HT1080 (cell line): ENCODE data around the gene DEAF1. TPM values are rescaled to one million over a fixed set of nuclear protein-coding genes. Genes with fewer than 3 reads are reported as not detected.

ENCODE experiments used
- DNase-seq: peaks from one replicate; pipeline ENCODE4 v3.0.0-alpha.2; 2015; ENCODE audit warnings: low read depth
- total RNA-seq: library from RNA; depleted of rRNA; stranded (reverse); fragments of >200 nt; shearing (Covaris generic); gene quantifications from 2 replicates; pipeline ENCODE4 v1.2.3, GENCODE V29; 2014

DEAF1 gene
- total RNA-seq, 1 experiment from 2014 or later: 64.5 TPM

GRCh38 chr11:614623-615503 is 80.2 kb downstream of the DEAF1 start:
- DNase-seq: no peak

DNA sequence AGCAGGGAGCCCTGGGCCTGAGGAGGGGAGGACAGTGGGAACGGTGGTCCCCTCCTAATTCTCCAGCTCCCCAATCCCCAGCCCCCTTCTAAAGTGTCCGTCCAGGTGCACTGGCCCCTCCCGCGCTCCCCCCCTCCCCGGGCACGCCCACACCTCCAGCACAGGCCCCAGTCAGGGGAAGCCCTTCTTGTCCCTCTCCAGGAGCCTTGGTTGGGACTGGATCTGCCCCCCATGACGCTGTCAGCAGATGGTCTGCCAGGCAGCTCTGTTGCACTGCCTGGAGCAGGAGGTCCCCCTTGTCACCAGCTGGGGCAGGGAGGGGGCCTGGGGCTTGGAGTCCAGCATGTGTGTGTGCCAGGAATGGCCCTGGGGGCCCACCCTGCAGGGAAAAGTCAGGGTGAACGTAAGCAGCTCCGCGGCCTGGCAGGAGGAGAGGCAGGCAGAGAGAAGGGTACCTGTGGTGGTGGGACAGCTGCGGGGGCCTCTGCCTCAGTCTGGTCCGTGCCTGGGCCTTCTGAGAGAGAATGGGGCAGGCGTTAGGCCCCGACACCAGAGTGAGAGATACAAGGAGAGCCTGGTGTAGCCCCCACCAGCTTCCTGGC is 80.9 kb downstream of the DEAF1 start:
- DNase-seq: no peak

GRCh38 chr11:613369-613968 is 81.6 kb downstream of the DEAF1 start:
- no peak for DNase-seq

- no peak for DNase-seq
These were observed 82.1 kb downstream of the DEAF1 start for GRCh38 chr11:612961-613300.

- DNase-seq: no peak
These were observed 82.6 kb downstream of the DEAF1 start for GRCh38 chr11:612201-612960.

DNA sequence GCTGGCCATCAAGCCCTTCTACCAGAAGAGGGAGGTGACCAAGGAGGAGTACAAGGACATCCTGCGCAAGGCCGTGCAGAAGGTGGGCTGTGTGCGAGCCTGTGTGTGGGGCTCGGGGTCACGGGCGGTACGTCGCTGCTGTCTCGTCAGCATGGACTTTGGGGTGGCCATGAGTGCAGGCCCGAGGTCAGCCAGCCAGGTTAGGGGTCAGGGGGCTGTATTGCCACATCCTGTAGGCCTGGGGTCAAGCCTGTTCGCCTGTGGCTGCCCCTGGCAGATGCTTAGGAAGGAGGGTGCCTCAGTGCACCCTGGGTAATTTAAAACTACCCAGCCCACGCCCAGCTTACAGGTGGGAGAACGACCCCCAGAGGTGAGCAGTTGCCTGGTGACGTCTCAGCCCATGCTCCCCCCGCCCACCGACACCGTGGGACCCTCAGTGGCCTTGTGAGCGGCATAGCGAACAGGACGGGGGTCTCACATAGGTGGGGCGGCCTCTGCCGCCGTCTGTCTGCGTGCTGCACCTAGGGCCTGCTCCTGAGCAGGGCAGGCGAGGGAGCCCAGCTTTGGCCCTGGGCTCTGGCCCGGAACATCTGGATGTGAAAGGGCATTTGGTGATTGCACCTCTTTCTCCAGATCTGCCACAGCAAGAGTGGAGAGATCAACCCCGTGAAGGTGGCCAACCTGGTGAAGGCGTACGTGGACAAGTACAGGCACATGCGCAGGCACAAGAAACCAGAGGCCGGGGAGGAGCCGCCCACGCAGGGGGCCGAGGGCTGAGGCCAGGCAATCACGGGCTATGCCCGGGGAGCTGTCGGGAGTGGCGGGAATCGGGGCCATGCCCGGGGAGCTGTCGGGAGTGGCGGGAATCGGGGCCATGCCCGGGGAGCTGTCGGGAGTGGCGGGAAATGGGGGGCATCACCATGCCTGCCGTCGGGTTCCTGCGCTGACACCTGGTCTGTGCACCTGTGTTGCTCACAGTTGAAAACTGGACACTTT is 83.7 kb downstream of the DEAF1 start:
- DNase-seq: no peak

GRCh38 chr11:610146-610801 is 84.7 kb downstream of the DEAF1 start:
- no peak for DNase-seq

- no peak for DNase-seq
These were observed 85.6 kb downstream of the DEAF1 start for GRCh38 chr11:609341-609811.

GRCh38 chr11:608791-609251 is 86.2 kb downstream of the DEAF1 start:
- no peak for DNase-seq

DNA sequence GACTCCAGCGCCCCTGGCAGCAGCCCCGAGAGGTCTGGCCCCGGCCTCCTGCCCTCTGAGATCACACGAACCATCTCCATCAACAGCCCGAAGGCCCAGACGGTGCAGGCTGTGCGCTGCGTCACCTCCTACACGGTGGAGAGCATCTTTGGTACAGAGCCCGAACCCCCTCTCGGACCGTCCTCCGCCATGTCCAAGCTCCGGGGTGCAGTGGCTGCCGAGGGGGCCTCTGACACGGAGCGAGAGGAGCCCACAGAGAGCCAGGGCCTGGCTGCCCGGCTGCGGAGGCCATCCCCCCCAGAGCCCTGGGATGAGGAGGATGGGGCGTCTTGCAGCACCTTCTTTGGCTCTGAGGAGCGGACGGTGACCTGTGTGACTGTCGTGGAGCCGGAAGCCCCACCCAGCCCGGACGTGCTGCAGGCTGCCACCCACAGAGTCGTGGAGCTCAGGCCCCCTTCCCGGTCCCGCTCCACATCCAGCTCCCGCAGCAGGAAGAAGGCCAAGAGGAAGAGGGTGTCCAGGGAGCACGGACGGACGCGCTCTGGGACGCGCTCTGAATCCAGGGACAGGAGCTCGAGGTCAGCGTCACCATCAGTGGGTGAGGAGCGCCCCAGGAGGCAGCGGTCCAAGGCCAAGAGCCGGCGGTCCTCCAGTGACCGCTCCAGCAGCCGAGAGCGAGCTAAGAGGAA is 86.9 kb downstream of the DEAF1 start:
- DNase-seq: no peak

DNA sequence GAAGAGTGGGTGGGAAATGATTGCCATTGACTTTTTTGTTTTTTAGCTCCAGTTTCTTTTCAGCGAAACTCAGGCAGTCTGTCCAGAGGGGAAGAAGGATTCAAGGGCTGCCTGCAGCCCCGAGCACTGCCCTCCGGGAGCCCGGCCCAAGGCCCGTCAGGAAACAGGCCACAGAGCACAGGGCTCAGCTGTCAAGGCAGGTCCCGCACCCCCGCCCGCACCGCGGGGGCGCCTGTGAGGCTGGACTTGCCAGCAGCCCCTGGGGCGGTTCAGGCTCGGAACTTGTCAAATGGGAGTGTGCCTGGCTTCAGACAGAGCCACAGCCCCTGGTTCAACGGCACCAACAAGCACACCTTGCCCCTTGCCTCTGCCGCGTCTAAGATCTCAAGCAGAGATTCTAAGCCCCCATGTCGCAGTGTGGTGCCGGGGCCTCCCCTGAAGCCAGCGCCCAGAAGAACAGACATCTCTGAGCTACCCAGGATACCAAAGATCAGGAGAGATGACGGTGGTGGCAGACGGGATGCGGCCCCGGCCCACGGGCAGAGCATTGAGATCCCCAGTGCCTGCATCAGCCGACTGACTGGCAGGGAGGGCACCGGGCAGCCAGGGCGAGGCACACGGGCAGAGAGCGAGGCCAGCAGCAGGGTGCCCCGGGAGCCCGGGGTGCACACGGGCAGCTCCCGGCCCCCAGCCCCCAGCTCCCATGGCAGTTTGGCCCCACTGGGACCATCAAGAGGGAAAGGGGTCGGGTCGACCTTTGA is 87.8 kb downstream of the DEAF1 start:
- no peak for DNase-seq

GRCh38 chr11:606245-606644 is 88.8 kb downstream of the DEAF1 start:
- DNase-seq: peak; percentile 30

DNA sequence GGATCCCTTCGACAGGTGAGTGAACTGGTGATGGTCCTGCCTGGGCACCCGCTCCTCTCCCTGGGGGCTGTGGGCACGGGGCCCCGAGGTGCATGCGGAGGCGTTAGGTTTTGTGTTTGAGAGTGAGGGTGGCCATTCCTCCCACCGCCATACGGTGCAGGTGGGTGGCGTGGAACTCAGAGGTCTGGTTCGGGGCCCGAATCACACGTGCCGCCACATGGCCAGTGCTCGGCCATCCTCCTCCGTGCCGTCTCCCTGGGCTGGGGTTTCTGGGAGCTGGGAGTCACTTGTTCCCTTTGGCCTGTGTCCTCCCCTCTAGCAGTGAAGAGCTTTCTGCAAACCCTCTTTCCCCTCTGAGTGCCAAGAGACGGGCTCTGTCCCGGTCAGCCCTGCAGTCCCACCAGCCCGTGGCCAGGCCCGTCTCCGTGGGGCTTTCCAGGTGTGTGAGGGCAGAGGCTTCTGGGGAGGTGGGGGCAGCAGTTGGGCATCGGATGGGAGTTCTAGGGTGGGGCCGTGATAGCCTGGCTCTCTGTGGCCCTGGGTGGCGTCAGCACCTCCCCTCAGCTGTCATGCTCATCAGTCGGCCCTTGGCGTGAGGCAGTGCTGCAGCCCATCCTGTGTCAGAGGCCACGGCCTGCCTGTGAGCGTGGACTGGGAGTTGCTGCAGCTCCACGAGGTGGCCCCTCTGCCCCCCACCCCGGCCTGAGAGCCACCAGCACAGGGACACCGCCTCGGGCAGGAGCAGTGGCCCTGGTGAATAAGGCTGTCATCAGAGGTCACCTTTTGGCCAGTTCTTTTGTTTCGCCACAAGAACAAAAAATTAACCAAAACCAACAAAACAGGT is 89.5 kb downstream of the DEAF1 start:
- DNase-seq: no peak

GRCh38 chr11:603154-603553 is 91.9 kb downstream of the DEAF1 start:
- DNase-seq: no peak

- no peak for DNase-seq
These were observed 93.3 kb downstream of the DEAF1 start for GRCh38 chr11:601573-602245.

DNA sequence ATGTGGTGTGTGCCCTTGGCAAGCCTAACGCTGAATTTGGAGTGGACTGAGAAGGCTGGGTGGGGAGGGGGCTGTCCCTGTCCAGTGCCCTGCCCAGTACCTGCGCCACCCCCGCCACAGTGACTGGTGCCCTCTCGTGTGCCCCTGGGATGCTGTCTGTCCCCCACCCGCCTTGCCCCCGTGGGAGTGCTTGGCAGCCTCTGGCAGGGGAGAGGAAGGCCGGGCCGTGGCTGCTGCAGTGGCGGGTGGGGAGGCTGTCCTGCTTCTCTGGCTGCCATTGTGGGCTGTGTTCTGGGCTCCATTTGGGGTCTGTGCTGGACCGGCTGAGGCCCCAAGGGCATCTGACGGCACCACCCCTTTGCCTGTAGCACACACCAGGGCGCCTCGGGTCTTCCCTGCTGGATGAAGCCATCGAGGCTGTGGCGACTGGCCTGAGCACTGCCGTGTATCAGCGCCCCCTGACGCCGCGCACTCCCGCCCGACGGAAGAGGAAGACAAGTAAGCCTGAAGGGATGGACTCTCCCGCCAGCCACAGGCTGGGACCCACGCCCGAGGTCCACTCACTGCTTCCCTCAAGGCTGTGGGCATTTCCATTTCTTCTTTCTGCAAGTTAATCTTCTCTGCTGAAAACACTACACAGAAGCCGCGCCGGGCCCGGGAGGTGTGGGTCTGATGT is 96.9 kb downstream of the DEAF1 start:
- no peak for DNase-seq
